Left kidney (tissue), 2 donors: ENCODE results near the gene RGL1. TPM values are rescaled to one million over a fixed set of nuclear protein-coding genes. Genes with fewer than 3 reads are reported as not detected.
"Not testable (repeated sequence)": the region's sequence is repeated elsewhere in the genome, so short reads cannot be mapped to it uniquely, and the experiment has no call there.

ENCODE experiments used
- DNase-seq: peaks from one replicate; pipeline ENCODE4 v3.0.0-alpha.2; 2013
- polyA plus RNA-seq: library from polyadenylated mRNA; unstranded; fragments of 120-200 nt; gene quantifications from one replicate; pipeline ENCODE4 v1.2.1, GENCODE V29; 2013; ENCODE audit not compliant: insufficient read length

Gene RGL1
- polyA plus RNA-seq, 1 donor = 57.1 TPM

DNA sequence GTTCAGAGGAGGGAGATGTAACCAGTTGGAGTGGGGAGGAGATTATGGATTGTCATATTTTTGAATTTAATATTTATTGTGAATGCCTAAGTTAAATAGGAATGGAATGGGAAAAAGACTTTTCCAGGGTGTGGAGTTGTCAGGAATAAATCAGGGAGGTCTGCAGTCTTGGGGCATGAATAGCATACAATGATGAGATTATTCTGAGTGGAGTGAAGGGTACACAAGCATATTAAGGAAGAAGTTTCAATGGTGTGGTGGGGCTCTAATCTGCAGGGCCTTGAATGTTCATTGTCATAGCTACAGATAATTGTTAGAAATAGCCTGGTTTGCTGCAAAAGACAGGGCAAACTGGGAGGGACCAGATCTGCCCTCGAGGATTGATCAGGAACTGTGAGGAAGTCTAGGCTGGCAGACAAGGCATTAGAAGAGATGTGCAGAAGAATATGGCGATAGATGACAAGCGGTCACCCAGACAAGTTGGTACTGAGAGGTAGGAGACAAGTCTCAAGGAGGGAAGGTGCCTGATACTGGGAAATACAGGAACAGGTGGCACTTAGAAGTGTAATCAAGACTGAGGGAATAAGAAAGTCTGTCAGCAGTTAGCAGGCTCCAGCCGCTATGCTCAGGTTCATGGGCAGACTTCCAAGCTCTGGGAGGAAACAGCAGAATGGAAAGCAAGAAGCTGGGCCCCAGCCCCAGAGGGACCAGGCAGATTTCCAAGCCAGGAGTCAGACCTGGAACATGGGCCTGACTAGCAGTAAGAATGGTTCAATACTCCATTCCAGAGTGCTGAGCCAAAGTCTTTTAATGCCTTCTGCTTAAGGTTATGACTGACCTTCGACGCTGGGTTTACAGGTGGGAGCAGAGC lies 20.9 kb upstream of the RGL1 start:
- DNase-seq = no peak

DNA sequence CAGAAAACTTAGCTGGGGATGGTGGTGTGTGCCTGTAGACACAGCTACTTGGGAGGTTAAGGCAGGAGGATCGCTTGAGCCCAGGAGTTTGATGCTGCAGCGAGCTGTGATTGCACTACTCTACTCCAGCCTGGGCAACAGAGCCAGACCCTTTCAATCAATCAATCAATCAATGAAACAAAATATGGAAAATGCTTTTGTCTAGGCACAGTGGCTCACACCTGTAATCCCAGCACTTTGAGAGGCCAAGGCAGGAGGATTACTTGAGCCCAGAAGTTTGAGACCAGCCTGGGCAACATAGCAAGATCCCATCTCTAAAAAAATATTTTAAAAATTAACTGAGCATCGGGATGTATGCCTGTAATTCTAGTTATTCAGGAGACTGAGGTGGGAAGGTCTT lies 19.0 kb upstream of the RGL1 start:
- DNase-seq = not testable (repeated sequence)

DNA sequence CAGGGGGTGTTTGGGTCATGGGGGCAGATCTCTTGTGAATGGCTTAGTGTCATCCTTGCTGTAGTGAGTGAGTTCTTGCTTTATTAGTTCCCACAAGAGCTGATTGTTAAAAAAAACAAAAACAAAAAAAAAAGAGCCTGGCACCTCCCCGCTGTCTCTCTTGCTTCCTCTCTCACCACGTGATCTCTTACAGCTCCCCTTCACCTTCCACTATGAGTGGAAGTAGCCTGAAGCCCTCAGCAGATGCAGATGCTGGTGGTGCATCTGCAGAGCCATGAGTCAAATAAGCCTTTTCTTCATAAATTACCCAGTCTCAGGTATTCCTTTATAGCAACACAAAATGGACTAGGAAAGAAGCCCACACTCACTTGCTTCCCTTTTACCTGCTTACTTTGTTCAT lies 17.2 kb upstream of the RGL1 start:
- DNase-seq = no peak

DNA sequence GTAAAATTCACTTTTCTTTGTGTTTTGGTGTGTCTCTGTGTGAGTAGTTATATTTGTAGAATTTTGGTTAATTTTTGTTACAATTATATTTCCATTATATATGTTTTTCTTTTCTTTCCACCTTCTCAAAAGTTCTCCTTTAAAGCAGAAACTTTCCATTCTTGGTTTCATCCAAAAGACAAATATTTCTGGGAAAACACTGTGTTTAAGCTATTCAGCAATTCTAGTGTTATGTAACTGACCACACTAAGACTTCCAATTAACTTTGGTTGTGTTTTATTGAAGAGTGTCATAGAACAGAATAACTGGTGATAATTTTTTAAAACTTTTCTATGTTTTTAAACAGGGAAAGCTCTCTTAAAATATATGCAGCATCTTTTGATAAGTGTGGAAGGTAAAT lies 13.6 kb upstream of the RGL1 start:
- DNase-seq = no peak

DNA sequence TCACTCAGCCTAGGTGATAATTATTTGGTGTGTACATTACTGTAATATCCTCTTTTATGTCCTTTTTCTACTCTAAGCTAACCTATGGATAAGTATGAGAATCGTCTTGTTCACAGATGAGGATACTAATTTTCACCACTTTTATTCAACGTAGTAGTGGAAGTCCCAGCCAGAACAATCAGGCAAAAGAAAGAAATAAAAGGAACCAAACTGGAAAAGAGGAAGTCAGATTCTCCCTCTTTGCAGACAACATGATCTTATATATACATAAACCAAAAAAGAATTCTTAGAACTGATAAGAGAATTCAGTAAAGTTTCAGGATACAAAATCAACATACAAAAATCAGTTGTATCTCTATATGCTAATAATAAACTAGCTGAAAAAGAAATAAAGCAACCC lies 12.6 kb upstream of the RGL1 start:
- no peak for DNase-seq

DNA sequence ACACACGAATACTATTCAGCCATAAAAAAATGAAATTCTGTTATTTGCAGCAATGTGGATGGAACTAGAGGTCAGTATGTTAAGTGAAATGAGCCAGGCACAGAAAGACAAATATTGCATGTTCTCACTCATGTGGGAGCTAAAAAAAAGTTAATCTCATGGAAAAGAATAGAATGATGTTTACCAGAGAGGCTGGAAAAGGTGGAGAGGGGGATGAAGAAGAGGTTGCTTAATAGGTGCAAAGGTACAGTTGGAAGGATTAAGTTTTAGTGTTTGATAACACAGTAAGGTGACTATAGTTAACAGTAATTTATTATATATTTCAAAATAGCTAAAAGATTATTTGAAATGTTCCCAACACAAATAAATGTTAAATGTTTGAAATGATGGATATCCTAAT lies 10.8 kb upstream of the RGL1 start:
- no peak for DNase-seq

DNA sequence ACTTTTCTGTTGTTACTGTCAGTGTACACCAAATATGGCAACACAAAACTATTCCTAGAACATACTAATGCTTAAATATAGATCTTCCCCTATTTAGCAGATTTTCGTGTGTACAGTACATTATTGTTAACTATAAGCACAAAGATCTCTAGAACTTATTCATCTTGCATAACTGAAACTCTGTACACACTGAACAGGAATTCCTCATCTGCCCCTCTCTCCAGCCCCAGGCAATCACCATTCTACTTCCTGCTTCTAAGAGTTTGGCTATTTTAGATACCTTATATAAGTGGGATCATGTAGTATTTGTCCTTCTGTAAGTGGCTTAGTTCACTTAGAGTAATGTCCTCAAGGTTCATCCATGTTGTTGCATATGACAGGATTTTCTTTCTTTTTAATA lies 4.5 kb upstream of the RGL1 start:
- no peak for DNase-seq

DNA sequence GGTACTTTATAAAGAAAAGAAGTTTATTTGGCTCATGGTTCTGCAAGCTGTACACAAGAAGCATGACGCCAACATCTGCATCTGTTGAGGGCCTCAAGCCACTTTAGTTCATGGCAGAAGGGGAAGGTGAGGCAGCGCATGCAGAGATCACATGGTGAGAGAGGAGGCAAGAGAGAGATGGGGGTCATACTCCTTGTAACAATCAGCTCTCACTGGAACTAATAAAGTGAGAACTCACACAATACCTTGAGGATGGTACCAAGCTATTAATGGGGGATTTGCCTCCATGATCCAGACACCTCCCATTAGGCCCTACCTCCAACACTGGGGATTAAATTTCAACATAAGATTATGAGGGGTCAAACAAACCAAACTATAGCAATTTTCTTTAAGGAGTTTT lies 3.3 kb upstream of the RGL1 start:
- no peak for DNase-seq

DNA sequence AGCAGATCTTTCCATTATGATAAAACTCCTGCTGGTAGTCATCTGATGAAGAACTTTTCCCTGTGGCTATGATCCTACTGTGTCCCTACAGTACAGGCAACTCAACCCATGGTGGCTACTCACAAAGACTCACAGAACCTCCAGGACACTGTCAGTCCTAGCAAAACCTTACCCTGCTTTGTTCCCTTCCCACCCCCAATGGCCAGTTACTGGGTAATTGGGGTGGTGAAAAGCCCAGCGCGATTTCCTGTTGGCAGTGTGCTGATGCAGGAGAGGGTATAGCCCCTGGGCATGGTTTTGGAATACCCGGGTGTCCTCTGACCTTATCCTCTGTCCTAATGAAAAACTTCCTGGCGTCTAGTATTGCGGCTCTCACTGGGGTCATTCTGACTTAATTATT lies 533 bp upstream of the RGL1 start:
- no peak for DNase-seq

DNA sequence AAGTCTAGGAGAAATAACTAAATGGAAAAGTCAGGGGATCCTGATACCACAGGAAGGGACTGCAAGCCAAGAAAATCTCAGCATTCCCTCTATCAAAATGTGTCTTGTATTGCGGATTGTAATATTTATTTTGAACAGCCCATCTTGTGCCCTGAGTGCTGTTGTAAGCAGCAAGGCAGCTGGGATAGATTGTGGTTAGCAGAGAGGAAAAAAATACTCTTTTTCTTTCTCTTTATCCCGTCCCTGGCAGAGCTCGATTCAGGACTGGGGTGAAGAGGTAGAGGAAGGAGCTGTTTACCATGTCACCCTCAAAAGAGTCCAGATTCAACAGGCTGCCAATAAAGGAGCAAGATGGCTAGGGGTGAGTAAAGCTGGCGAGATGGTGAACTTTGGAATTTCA lies 1.2 kb downstream of the RGL1 start:
- DNase-seq = no peak

DNA sequence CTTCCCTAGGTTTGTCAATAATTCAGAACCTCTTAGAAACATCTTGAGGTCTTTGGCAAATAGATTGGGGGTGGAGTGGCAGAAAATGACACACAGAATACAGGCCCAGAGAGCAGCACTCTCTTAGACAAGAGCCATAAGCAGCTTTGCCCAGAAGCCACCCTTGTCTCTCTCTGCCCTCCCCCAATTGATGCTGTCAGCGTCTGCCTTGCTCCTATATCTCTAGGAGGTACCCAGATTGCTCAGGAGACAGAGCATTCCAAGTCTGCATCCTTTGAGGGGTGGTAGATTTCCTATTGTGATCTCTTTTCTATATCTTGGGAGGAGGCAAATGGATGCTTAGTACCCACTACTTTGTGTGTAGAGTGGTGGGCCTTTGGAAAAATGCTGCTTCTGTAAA lies 1.8 kb downstream of the RGL1 start:
- DNase-seq = no peak

DNA sequence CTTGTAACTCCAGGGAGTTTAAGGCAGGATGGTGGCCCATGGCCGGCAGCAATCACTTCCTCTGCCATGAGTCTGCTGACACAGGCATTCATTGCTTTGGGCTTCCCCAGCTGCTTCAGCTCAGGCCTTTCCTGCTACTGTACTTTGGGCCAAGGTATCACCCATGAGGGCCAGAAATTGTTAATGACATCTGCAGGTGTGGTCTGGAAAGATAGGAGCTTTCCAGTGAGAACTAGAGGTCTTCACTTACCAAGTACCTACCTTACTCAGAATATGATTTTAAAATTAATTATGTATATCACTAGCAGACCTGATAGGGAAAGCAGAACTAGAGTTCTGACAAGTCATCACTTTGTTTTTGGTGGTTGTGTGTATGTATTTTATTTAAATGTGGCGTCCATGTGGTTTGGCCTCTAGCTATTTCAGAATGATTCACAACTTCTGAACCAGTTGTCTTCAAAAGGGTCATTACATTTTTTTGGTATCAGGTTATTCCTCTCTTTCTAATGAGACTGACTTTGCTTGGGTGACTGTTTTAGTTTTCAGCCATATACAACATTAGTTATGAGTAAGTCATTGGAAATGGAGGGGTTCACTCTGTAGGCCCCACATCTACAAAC lies 2.7 kb downstream of the RGL1 start:
- no peak for DNase-seq

DNA sequence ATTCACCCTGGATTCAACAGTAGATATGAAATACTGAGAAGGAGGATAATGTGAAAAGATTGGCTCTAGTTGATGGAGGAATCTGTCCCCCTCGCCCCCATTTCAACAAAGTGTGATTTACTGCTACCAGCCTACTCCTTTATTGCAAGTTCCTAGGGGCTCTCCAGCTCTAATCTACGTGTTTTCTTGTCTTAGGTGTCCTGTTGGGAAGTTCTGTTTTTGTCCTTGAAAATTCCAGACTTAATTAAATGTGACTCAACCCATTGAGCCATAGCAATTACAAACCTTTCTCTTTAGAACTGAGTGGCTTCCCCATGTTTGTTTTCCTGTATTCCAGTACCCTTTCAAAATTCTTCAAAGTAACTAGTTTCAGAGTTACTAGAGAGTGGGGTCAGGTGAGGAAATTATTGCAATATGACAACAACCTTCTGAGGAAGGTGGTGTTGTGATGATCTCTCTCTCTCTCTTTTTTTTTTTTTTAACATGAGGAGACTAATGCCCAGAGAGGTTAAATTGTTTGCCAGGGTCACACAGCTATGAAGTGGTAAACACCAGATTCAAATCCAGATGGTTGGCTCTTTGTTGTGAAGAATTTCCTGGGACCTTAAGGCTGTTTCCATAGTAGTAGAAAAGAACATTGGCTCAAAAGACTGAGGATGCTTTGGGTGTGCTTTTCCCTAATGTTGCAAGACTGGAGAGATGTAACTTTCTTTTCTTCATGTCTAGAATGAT lies 3.5 kb downstream of the RGL1 start:
- DNase-seq = no peak

DNA sequence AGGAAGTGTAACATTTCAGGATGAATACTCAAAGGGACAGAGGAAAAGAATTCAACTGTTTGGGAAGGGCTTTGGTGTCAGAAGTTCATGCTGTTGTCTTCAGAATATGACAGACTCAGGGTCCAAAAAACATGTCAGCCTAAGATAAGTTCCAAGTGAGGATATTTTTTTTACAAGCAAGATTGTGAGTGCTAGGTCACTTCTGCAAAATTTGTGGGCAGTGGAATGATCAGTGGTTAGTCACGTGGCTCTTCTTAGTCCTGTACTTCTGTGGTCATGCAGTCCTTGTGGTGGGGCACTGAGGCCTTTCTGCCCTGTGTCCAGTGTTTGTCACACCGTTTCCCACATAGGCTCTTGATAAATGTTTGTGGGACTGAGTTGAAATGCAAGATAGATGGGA lies 5.2 kb downstream of the RGL1 start:
- DNase-seq = no peak

DNA sequence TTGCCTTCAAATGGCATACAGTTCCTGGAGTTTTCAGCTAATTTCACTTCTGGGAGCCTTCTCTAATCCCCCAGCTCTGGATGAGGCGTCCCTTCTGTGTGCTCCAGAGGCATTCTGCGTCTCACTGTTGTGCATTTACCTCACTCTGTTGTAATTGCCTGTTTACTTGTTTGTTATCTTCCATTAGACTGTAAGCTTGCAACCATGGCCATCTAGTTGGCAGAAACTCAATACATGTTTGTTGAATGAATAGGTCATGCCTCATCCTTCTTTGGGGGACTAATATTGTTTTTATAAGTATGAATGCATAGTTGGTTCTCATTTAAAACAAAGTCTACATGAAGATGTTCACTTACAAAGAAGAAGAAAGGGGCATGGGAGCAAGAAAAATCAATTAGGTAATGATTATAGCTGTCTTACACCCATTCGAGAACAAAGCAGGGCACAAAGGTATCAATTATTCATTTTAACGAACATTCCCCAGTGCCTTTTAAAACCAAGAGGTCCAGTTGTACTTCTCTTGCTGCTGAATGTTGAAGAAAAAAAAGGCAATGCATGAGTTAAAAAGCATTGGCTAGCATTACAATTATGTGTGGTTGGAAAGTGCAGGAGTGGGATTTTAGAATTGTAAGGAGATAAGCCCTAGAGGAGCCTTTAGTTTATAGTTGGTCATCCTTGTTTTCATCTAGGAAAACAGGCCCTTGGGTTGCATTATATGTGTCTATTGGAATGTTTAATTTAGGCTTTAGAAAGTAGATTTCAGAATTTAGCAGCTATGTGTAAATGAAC lies 6.0 kb downstream of the RGL1 start:
- DNase-seq = no peak

DNA sequence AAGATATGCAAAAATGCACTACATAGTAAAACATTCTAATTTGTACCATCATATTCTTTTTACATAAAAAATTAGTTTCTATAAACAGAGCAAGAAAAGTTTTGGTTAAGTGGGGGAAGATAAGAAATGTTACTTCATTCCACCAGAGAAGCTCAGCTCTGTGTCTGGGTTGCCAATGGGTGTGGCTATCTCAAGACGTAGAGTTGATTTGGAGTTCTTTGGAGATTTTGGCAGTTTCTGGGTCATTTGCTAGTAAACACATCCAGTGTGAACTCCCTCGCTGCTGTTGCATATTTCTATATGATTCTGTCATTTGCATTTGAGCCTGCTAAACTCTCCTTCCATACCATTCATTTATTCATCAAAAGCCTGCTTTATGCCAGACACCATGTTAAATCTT lies 7.2 kb downstream of the RGL1 start:
- no peak for DNase-seq

DNA sequence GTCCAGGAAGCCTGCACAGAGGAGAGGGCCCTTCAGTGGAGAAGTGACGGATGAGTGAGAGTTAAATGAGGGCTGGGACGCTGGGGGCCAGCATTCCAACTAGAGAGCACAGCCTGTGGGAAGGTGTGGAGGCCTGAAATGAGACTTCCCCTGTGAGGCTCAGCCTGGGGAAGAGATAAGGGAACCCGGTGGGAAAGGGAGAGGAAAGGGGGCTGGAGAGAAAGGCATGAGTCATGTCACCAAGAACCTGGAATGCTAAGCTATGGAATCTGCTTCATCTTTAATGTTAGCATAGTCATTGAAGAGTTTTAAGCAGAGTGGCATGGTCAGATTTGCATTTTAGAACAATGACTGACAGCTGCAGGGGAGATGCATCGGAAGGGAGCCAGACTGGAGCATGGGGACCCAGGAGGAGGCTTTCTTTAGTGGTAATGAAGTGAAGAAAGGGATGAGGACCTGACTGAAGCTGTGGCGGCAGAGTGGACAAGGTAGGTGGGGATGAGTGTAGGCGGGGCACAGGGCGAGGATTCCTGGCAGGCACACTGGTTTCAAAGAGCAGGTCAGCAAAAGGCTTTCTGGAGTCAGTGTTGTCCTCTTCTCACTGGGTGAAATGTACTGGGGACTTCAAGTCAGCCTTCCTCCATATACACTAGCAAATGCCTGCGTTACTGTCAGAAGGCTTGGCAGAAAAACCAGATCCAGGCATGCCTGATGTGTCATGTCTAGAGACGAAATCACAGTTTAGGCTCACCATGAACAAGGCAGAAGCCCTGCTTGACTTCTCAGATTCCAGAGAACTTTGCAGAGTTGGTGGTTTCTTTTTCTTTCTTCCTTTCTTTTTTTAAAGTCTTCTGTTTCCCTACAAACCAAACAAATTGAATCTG lies 8.0 kb downstream of the RGL1 start:
- no peak for DNase-seq

DNA sequence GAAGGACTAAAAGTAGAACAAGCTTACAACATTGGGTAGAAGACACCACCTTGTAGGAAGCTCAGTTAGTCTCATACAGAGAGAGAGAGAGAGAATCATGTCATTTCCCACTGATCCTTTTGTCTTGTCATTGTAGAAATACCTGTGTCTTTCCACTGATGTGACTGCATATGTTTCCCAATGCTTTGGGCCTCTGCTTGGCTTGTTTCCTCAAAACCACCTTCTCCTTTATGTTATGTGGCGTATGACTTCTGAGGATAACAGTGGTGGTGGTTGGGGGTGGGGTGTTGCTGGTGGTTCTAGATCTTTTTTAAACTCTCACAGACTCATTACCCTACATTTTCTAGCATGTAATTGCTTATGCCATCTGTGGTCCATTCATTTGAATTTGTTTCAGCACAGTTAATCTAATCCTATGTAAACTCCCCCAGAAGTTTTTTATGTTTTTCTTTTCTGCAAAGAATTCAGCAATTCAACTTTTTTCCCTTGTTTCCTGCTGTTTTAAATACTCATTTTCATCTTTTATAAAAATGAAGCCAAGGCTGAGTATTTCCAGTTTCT lies 9.3 kb downstream of the RGL1 start:
- DNase-seq = no peak

DNA sequence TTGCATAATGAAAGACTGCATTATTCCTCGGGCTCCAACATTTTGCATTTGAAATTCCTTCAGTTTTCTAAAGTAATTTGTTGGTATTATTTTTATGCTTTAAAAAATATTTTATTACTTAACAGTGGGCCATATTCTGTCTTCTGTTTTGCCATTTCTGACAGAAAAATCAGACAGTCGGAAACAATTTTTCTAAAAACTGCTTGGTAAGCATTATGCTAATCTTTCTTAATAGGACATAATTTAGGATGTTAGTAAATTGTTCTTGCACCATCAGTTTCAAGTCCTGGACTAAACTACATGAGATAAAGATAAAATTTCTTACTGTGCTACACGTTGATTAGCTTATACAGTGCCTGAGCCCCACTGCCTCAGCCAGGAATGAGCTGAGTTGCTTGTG lies 11.2 kb downstream of the RGL1 start:
- DNase-seq = no peak

DNA sequence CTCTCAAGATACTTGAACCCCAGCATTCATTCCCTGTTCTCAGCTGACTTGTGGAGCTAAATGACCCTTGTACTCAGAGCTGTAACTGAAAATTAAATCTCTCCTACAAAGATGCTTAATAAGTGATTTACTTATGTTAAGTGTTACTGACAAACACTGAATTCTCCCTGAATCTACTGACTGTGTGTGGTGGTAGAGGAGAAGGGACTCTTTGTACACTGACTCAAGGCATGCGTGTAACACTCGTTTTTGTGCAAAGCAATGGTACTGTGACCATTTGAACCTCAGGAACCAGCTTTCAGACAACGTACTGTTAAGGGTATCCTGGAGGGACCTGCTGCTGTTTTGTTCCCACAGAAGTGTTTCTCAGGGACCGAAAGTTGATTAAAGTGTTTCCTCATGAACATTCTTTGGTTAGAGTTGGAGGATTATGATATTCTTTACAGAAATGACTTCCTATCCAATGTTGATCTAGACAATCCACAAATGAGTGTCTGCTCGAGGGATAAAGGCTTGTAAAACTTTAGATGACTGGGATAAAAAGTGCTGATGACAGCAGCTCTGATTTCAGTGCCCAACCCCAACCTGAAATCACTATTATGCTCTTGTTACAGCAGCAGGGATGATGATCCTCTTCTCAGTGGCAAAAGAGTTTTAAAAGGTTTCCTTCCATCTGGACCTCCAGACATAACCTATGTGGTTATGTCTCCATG lies 12.8 kb downstream of the RGL1 start:
- no peak for DNase-seq
